ENCODE measurements around the gene RABL6.
"Not testable (repeated sequence)": the region's sequence is repeated elsewhere in the genome, so short reads cannot be mapped to it uniquely, and the experiment has no call there.

Gene RABL6

GRCh38 chr9:136794281-136794999 is 13.3 kb upstream of the RABL6 start:
- no peak for DNase-seq

GRCh38 chr9:136795000-136795348 is 12.8 kb upstream of the RABL6 start:
- DNase-seq = no peak

- DNase-seq = no peak
Observed at GRCh38 chr9:136796238-136796774, 11.4 kb upstream of the RABL6 start, which contains the start of gene CCDC183. CCDC183 (plus strand) TSS chr9:136796338; CDS start chr9:136796398, 60 bp downstream.

GRCh38 chr9:136796775-136797347 is 10.9 kb upstream of the RABL6 start:
- DNase-seq = not testable (repeated sequence)

- DNase-seq = no peak
Observed at GRCh38 chr9:136798708-136799078, 9.1 kb upstream of the RABL6 start.

GRCh38 chr9:136799079-136799853 is 8.5 kb upstream of the RABL6 start:
- DNase-seq = peak in 1 of 58 donors; percentile 61

- DNase-seq = peak in 50 of 58 donors; percentile 20 to 89 (median 62)
Observed at GRCh38 chr9:136799854-136800657, 7.7 kb upstream of the RABL6 start.

- no peak for DNase-seq
Observed at GRCh38 chr9:136802321-136802720, 5.4 kb upstream of the RABL6 start.

- not testable (repeated sequence) for DNase-seq
Observed at GRCh38 chr9:136803009-136803550, 4.7 kb upstream of the RABL6 start.

- no peak for DNase-seq
Observed at GRCh38 chr9:136803551-136804508, 3.9 kb upstream of the RABL6 start.

GRCh38 chr9:136804509-136805206 is 3.1 kb upstream of the RABL6 start:
- no peak for DNase-seq

GRCh38 chr9:136805207-136805740 is 2.5 kb upstream of the RABL6 start:
- no peak for DNase-seq

GRCh38 chr9:136806067-136806466 is 1.7 kb upstream of the RABL6 start:
- DNase-seq = no peak

GRCh38 chr9:136806631-136807201 is 1.0 kb upstream of the RABL6 start:
- DNase-seq = no peak

GRCh38 chr9:136808075-136808805 is 492 bp downstream of the RABL6 start:
- peak in 21 of 58 donors; percentile 21 to 73 (median 61) for DNase-seq

- DNase-seq = no peak
Observed at GRCh38 chr9:136808806-136809158, 1.0 kb downstream of the RABL6 start.

GRCh38 chr9:136814725-136815421 is 7.1 kb downstream of the RABL6 start:
- no peak for DNase-seq

Measured in anterior cingulate cortex (tissue), 58 donors.